ENCODE results near the gene SNX30. TPM values are rescaled to one million over a fixed set of nuclear protein-coding genes. Genes with fewer than 3 reads are reported as not detected.
A peak's percentile ranks its signal among the peaks of the same experiment; 100 is the strongest.
"Not testable (repeated sequence)": the region's sequence is repeated elsewhere in the genome, so short reads cannot be mapped to it uniquely, and the experiment has no call there.

The SNX30 gene
- 1 to 10 TPM; 4.6 to 5.1 TPM for total RNA-seq
- long read RNA-seq, partial matches to known transcripts, result 0 of 1 reads
- long read RNA-seq, other reads (novel, unspliced or antisense), result 1 of 1 reads

GRCh38 chr9:112750016-112750763, at the start of gene SNX30:
TSS of gene SNX30 (plus strand) at chr9:112750760. CDS start at chr9:112751002, 242 bp downstream.
- intact Hi-C loops (cut with DNase I), result loop anchor here in 1 of 2 donors (2.0 kb wide), 1 partner anchor 31 kb away; the partner anchor contains the start of gene INIP
- ATAC-seq (peak; percentile 94 to 95), DNase-seq (peak; percentile 90)

DNA sequence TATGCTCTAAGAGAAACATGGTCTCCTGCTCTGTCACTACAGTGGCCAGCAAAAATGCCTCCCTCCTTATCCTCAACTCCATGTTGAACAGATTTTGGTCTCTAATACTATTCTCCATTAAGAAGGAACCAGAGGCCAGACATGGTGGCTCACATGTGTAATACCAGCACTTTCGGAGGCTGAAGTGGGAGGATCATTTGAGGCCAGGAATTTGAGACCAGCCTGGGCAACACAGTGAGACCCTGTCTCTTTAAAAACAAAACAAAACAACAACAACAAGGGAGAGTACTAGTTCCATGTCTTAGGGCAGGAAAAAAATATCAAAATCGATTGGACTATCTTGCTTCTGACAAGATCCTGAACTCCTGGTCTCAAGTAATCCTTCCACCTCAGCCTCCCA, 47.3 kb upstream of the SNX30 start:
- no peak for DNase-seq
- ATAC-seq, result no peak
- intact Hi-C loops (cut with DNase I), result no loop called here

- intact Hi-C loops (cut with DNase I), result no loop called here
- DNase-seq, result no peak
These were observed 44.7 kb upstream of the SNX30 start for GRCh38 chr9:112705768-112706427.

DNA sequence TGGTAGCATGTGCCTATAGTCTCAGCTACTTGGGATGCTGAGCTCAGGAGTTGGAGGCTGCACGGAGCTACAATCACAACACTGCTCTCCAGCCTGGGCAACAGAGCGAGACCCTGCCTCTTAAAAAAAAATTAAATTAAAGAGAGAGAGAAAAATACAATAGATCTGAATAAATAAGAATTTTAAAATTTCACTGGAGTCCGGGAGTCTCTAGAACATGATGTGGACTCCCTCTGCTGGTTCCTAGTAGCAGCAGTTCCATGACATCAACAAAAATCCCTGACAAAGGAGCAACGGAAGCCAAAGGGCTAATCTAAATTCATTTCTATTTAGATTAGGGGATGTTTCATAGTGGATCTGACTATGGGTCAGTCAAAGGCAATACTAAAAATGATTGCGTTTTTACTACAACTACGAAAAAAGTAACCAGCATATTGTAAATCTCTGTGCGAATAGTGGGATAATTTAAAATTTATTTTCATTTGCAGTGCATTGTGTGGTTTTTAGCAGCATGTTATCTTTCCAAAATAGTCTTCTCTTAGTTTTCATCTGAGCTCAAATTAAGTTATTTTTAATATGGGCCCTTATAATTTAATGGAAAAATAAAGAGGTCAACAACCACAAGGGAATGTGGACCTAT, 39.4 kb upstream of the SNX30 start:
- intact Hi-C loops (cut with DNase I), result loop anchor here in 1 of 2 donors (10.0 kb wide), 1 partner anchor 226 kb away; the partner anchor contains the start of gene KIAA1958
- DNase-seq (no peak), ATAC-seq (no peak)

More at GRCh38 chr9:112705768-112706427, 44.7 kb upstream of the SNX30 start:
- ATAC-seq, result peak; percentile 60 to 78

DNA sequence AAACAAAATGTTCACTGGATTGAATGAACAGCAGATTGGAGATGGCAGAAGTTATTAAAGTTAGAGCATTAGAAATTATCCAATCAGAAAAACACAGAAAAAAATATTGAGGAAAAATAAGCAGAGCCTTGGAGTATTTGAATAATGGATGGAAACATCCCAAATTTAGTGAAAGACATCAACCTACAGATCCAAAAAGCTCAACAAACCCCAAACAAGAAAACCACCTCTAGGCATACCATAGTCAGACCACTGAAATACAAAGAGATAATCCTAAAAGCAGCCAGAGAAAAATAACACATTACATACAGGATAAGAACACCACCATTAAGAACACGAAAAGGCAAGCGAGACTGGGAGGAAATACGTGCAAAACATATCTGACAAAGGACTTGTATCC, 37.9 kb upstream of the SNX30 start:
- DNase-seq, result no peak
- intact Hi-C loops (cut with DNase I), result loop anchor here in 1 of 2 donors (10.0 kb wide), 1 partner anchor 228 kb away; the partner anchor contains the start of gene KIAA1958

DNA sequence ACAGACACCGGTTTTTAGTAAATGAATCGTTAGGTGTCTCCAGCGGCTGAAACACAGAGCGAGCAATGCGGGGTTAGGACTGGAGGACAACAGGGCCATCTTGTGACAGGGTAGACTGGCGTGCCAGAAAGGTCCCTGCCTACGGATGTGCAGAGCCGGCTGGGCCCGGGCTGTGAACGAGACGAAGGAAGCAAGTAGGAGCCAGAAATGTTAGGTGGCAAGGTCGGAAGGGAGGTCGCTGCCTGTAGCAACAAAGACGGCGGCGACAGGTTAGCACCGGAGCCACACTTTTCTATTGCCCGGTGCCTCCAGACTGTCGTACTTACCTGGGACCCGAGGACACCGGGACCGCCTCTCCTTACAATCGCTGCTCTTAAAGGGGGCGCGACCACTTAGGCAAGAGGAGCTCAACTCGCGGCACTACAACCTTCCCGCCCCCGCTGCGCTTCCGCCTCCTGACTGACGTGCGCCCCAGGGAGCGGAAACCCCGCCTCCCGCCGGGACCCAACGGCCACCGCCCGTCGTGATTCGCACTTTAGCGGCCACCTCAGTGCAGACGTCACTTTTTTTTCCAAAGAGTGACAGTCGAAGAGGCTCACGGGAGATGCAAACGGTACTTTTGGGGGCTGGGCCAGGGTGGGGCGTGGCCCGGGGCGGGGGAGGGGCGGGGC, 32.8 kb upstream of the SNX30 start, which contains the start of gene INIP:
INIP (minus strand) TSS at position 457 of the 671 bp plus-strand sequence. CDS start 1,632 bp downstream, outside the sequence.
- DNase-seq (peak; percentile 97), ATAC-seq (peak; percentile 99 to 100)
- intact Hi-C loops (cut with DNase I), result loop anchor here in 1 of 2 donors (2.0 to 10.0 kb wide), 3 partner anchors 33 to 233 kb away; partner anchors contain the start of genes KIAA1958 and SNX30

More for the DNA sequence above, 37.9 kb upstream of the SNX30 start:
- no peak for ATAC-seq

DNA sequence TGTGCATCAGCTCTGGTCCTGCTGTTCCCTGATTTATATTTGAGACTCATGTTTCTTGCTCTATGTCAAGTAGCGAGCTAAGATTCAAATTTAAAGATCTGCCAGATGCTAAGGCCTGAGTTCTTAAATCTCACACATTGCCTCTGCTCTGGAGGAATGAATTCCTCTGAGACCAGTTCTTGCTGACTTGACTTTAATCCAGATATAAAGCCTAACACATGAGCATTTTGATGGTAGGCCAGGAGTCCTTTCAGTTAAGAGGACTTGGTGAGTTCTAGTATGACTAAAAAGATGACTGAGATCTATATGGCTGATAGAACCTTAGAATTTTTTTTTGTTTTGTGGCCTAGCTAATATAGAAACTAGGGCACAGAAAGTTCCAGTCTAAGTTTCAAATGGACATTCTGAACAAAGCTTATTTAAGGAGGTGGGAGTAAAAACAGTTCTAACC, 31.3 kb upstream of the SNX30 start:
- intact Hi-C loops (cut with DNase I), result loop anchor here in 1 of 2 donors (2.0 to 10.0 kb wide), 3 partner anchors 32 to 234 kb away; partner anchors contain the start of genes KIAA1958 and SNX30
- ATAC-seq, result no peak
- no peak for DNase-seq

GRCh38 chr9:112719696-112720095, 30.9 kb upstream of the SNX30 start:
- intact Hi-C loops (cut with DNase I), result loop anchor here in 1 of 2 donors (2.0 to 10.0 kb wide), 3 partner anchors 31 to 235 kb away; partner anchors contain the start of genes KIAA1958 and SNX30
- ATAC-seq (no peak), DNase-seq (no peak)

DNA sequence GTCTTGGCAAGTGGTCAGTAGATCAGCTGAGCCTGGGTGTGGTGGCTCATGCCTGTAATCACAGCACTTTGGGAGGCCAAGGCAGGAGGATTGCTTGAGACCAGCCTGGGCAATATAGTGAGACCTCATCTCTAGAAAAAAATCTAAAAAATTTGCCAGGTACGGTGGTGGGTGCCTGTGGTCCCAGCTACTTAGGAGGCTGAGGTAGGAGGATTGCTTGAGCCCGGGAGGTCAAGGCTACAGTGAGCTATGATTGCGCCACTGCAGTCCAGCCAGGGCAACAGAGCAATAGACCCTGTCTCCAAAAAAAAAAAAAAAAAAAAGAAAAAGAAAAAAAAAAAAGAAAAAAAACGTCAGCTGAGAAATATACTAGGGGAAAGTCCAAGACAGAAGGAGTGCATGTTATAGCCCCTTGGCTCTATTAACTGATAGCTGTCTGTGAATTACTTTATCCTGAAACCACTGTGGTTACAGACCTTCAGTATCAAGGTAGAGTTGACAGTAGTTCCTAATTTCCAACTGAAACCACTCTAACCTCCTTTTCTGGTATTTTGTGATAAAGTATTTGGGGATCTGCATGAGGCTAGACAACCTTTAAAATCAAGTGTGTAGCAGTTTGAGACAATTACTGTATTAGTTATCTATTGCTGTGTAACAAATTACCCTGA, 30.3 kb upstream of the SNX30 start:
- no peak for DNase-seq
- ATAC-seq, result no peak
- intact Hi-C loops (cut with DNase I), result no loop called here

GRCh38 chr9:112722749-112723148, 27.8 kb upstream of the SNX30 start:
- intact Hi-C loops (cut with DNase I); ATAC-seq: not testable (repeated sequence)

GRCh38 chr9:112725961-112726360, 24.6 kb upstream of the SNX30 start:
- no peak for DNase-seq
- intact Hi-C loops (cut with DNase I), result no loop called here
- no peak for ATAC-seq

More at GRCh38 chr9:112722749-112723148, 27.8 kb upstream of the SNX30 start:
- DNase-seq, result not testable (repeated sequence)

DNA sequence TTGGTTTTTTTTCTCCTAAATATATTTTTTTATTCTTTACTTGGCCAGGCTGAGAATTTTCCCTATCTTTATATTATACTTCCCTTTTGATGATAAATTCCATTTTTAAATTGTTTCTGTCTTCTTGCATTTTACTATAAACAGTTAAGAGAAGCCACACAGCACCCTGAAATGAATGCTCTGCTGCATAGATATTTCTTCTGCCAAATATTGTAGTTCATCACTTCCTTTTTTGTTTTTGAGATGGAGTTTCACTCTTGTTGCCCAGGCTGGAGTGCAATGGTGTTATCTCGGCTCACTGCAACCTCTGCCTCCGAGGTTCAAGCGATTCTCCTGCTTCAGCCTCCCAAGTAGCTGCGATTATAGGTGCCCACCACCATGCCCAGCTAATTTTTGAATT, 24.1 kb upstream of the SNX30 start:
- DNase-seq (no peak), ATAC-seq (no peak)
- intact Hi-C loops (cut with DNase I), result no loop called here

- ATAC-seq, result no peak
- no peak for DNase-seq
- intact Hi-C loops (cut with DNase I), result no loop called here
These were observed 22.2 kb upstream of the SNX30 start for GRCh38 chr9:112728401-112728800.

DNA sequence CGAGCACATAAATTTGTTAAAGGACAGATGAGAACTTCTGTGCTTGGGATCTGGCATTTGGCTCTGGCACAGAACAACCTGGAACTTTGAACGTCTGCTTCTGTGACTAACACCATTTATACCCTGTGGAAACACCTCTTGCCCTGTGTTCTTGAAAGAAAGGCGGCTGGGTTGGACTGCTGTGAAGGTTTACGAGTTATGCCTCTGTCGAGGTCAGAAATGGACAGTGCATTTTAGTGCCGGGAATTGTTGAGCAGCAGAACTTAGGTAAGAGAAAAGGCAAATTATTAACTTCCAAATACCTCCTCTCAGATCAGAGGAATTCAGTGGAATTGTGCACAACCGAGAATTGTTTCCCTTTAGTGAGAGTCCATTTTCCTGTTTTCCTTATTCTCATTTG, 18.6 kb upstream of the SNX30 start:
- intact Hi-C loops (cut with DNase I), result no loop called here
- DNase-seq (no peak), ATAC-seq (no peak)

GRCh38 chr9:112734892-112735291, 15.7 kb upstream of the SNX30 start:
- DNase-seq (no peak), ATAC-seq (no peak)
- intact Hi-C loops (cut with DNase I), result no loop called here

DNA sequence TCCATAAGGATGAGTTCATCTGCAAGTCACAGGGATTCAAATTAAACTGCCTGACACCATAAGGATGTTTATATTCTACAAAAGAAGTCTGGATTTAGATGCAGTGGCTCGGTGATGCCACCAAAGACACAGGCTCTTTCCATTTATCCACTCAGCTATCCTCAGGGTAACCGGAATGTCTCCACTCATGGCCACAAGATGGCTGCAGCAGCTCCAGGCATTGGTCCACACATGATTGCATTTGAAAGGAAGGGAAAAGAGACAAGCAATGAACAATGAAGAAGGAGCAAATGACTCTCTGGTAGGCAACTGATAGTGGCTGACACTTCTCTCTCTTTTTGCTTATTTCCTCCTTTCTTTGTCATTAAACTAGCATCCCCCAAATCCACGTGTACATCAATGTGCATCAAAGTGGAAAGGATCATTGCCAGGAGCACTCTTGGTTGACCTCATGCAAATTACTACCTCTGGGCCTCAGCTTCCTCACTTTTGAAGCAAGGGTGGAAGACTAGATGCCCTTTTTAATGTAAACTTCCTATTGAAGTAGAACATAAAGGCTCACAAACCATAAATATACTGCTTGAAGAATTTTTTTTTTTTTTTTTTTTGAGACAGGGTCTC, 7.2 kb upstream of the SNX30 start:
- DNase-seq (no peak), ATAC-seq (no peak)
- intact Hi-C loops (cut with DNase I), result no loop called here

DNA sequence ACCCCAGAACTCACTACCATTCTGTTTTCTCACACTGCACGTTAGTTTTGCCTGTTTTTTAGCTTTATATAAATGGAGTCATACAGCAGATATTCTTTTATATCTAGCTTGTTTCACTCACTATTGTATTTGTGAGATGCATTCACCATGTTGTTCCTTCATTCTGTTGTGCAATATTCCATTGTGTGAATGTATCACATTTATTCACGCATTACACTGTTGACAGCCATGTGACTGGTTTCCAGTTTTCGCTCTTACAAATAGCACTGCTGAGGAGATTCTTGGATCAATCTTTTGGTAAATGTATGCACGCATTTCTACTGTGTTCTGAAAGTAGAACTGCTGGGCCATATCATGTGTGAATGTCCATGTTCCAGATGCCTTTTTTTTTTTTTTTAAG, 6.4 kb upstream of the SNX30 start:
- ATAC-seq (peak in 1 of 2 donors; percentile 68), DNase-seq (no peak)
- intact Hi-C loops (cut with DNase I), result no loop called here

DNA sequence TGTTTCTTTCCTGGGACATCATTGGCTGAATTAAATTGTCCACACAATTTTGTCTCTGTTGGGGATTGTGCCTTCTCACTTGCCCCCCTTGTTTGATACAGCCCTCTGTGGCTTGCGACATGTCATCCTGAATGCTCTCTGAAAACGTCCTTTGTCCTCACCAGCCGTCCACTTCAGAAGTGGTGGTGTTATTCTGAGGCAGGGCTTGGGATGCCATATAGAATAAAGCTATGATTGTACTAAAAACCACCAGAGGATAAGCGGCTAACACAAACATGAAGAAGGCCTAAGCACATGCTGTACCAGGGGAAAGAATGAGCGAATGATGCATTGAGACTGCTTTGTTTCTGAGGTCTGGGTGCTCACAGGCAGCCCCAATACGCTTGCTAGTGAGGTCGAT, 3.5 kb upstream of the SNX30 start:
- DNase-seq (no peak), ATAC-seq (no peak)
- intact Hi-C loops (cut with DNase I), result no loop called here
